ENCODE results near the gene SF3B1. TPM values are rescaled to one million over a fixed set of nuclear protein-coding genes. Genes with fewer than 3 reads are reported as not detected.
"Not testable (repeated sequence)": the region's sequence is repeated elsewhere in the genome, so short reads cannot be mapped to it uniquely, and the experiment has no call there.

The SF3B1 gene
- 259 and 278 TPM in 2 replicates for total RNA-seq

DNA sequence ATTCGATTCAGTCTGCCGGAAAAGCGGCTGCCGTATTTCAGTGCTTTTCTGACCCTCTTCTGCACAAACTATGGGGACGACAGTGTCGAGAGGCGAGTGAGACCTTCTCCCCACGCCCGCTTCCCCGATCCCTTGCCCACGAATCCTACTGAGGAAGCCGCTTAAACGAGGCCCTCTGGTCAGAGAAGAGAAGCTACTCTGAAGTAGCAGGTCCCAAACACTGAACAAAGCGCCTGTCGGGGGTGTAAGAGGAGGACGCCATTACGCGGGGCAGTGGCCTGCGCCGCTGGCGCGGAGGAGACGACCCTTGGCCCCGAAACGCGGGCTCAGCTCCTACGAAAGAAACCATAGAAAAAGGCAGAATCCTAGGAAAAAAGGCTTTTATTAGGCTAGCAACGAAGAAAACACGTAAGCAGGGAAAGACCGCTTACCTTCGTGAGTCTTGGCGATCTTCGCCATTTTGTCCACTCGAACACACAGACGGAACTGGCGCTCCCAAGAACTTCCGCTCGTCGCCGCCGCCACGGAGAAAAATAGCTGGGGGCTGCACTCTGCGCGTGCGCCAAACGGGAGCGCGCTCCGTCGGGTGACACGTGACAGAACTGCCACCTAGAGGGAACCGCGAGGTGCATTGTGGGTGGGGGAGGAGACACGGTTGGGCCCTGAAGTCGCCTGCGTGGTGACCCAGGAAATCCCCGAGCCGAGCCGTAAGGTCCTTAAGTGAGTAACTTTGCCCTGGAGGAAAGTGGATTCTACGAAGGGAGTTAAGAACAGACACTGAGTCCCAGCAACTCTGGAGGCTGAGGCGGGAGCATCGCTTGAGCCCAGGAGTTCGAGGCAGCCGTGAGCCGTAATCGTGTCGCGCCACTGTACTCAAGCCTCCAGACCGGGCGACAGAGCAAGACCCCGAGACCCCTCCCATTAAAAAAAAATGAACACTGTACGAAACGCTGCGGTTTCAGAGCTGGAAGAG is at the start of gene SF3B1:
Gene SF3B1 (minus strand): TSS at position 488 of the 973 bp plus-strand sequence. CDS start 29 bp downstream, at position 459.
- peak; percentile 100 for DNase-seq
- intact Hi-C loops (cut with micrococcal nuclease): loop anchor here (1.0 to 10.0 kb wide), 8 partner anchors 18 to 510 kb away; partner anchors contain the start of genes COQ10B, HSPE1, MARS2 and PGAP1
- no peaks in the 10 kb centered on the region for H3K9me3 Mint-ChIP-seq
- peaks cover 2% of the 10 kb centered on the region for H3K27me3 Mint-ChIP-seq
- peaks cover 15% of the 10 kb centered on the region for H3K36me3 Mint-ChIP-seq (ENCODE audit: low read depth)
- peaks cover 45% of the 10 kb centered on the region for H3K4me1 Mint-ChIP-seq
- H3K4me3 Mint-ChIP-seq: peak within 1 kb of the TSS; percentile 84
- peak within 1 kb of the TSS; percentile 100 for H3K27ac Mint-ChIP-seq

- H3K4me1 Mint-ChIP-seq, H3K4me3 Mint-ChIP-seq, H3K27ac Mint-ChIP-seq, DNase-seq, H3K27me3 Mint-ChIP-seq, H3K9me3 Mint-ChIP-seq: not testable (repeated sequence)
- H3K36me3 Mint-ChIP-seq (ENCODE audit: low read depth): peaks cover 78% of the 10 kb centered on the region
- intact Hi-C loops (cut with micrococcal nuclease): loop anchor here (2.0 kb wide), 1 partner anchor 15 kb away; the partner anchor contains the start of gene HSPD1
Measured at GRCh38 chr2:197484248-197484647, 49.4 kb upstream of the SF3B1 start.

DNA sequence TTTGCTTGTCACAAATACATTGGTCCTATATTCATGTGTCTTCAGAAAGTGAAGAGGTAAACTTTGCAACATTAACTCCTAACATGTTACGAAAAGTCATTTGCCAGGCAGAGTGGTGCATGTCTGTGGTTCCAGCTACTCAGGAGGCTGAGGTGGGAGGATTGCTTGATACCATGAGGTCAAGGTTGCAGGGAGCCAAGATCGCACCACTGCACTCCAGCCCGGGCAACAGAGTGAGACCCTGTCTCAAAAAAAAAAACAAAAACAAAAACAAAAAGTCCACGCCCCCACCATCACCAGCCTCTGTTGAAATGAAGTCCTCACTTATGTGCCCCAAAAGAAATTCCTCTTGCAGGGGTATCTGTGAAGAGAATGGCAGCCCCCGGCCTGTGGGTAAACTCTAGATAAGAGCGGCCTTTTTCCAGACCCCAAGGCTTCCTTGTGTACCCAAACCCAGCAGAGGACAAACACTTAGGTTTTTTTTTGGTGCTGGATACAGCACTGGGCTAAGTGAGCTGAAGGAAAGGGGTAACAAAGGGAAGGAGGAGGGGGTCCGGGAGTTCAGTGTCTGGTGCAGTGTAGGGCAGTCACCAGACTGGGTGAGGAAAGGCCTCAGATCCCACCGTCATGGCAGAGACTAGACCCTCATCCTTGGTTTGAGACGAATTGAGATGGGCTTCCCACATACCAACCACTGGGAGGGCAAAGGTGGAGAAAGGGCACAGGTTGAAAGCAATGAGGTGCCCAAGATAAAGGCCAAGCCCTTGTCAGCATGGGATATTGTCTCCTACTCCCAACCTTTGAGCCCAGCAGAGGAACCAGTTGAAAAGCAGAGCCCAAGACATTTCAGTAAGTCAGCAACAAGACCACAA is 45.6 kb upstream of the SF3B1 start:
- H3K4me3 Mint-ChIP-seq: no peak overlapping the region
- no peak overlapping the region for H3K27ac Mint-ChIP-seq
- no peaks in the 10 kb centered on the region for H3K4me1 Mint-ChIP-seq
- H3K27me3 Mint-ChIP-seq: no peaks in the 10 kb centered on the region
- intact Hi-C loops (cut with micrococcal nuclease): no loop called here
- peaks cover 65% of the 10 kb centered on the region for H3K36me3 Mint-ChIP-seq (ENCODE audit: low read depth)
- H3K9me3 Mint-ChIP-seq: no peaks in the 10 kb centered on the region
- DNase-seq: no peak

- Mint-ChIP-seq H3K36me3 (ENCODE audit: low read depth) (peaks cover 57% of the 10 kb centered on the region), H3K27ac (no peak overlapping the region), H3K9me3 (no peaks in the 10 kb centered on the region), H3K4me1 (peaks cover under 1% of the 10 kb centered on the region), H3K4me3 (no peak overlapping the region), H3K27me3 (no peaks in the 10 kb centered on the region)
- DNase-seq: no peak
- intact Hi-C loops (cut with micrococcal nuclease): no loop called here
Measured at GRCh38 chr2:197477797-197478196, 43.0 kb upstream of the SF3B1 start.

GRCh38 chr2:197472166-197472565 is 37.3 kb upstream of the SF3B1 start:
- H3K36me3 Mint-ChIP-seq (ENCODE audit: low read depth): peaks cover 46% of the 10 kb centered on the region
- intact Hi-C loops (cut with micrococcal nuclease): no loop called here

DNA sequence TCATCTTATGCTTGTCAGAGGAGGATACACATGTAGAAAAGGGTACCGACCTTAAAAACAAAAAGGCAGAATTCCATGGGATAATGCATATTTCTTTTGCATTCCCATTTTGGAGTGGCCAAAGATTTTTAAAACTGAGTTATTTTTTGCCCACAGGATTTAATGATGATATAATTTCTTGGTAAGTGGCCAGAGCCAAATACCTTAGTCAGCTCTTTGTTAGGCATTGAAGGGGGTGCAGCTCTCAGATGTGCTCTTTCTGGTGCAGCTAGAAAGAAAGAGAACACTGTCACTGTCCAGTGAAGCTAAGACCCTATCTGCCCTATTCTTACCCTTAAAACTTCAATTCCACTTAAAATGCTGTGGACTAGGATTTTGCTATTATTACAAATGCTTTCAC is 29.3 kb upstream of the SF3B1 start:
- H3K27me3 Mint-ChIP-seq: no peaks in the 10 kb centered on the region
- intact Hi-C loops (cut with micrococcal nuclease): no loop called here

More at GRCh38 chr2:197472166-197472565, 37.3 kb upstream of the SF3B1 start:
- H3K4me3 Mint-ChIP-seq: no peak overlapping the region
- peak overlapping the region; percentile 48 for H3K27ac Mint-ChIP-seq
- H3K27me3 Mint-ChIP-seq: no peaks in the 10 kb centered on the region
- H3K4me1 Mint-ChIP-seq: peaks cover 6% of the 10 kb centered on the region
- no peaks in the 10 kb centered on the region for H3K9me3 Mint-ChIP-seq
- DNase-seq: no peak

DNA sequence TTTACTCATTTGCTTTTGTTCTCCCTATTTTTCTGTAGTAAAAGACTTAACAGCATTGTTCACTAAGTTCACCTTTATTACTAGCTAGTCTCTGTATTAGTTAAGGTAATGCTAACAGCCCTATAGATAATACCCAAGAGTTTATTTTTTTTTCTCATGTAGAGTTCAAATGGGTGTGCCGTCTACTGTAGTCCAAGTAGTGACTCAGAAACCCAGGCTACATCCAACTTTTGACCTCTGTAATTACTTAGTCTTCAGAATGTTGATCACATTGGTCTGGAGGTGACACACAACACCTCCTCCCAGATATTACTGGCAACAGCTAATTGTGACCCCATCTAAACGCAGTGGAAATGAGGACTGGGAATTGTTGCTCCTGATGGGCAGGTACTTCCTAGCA is 26.2 kb upstream of the SF3B1 start:
- Mint-ChIP-seq H3K4me1 (peaks cover 12% of the 10 kb centered on the region), H3K27ac (no peak overlapping the region), H3K27me3 (no peaks in the 10 kb centered on the region), H3K4me3 (no peak overlapping the region), H3K36me3 (ENCODE audit: low read depth) (peaks cover 32% of the 10 kb centered on the region), H3K9me3 (no peaks in the 10 kb centered on the region)
- no peak for DNase-seq
- intact Hi-C loops (cut with micrococcal nuclease): no loop called here

More for the DNA sequence above, 29.3 kb upstream of the SF3B1 start:
- Mint-ChIP-seq H3K9me3 (no peaks in the 10 kb centered on the region), H3K4me3 (no peak overlapping the region), H3K36me3 (ENCODE audit: low read depth) (peaks cover 45% of the 10 kb centered on the region), H3K4me1 (peaks cover 11% of the 10 kb centered on the region), H3K27ac (no peak overlapping the region)
- no peak for DNase-seq

DNA sequence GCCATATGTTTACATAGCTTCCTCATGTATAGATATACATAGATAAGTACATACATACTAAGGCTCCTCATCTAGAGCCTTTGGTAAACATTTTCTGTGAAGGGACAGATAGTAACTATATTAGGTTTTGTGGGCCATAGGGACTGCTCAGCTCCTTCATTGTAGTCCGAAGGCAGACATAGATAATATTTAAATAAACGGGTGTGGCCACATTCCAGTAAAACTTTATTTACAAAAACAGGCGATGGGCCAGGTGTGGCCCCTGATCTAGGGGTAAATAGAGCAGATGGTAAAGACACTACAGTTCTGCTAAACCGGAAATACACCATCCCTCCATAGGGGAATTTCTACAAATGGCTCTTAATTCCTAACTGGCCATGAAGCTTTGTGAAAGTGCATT is 25.8 kb upstream of the SF3B1 start:
- H3K4me1 Mint-ChIP-seq: peaks cover 13% of the 10 kb centered on the region
- H3K4me3 Mint-ChIP-seq: no peak overlapping the region
- no peaks in the 10 kb centered on the region for H3K27me3 Mint-ChIP-seq
- no peaks in the 10 kb centered on the region for H3K9me3 Mint-ChIP-seq
- no peak overlapping the region for H3K27ac Mint-ChIP-seq
- intact Hi-C loops (cut with micrococcal nuclease): no loop called here
- no peak for DNase-seq
- H3K36me3 Mint-ChIP-seq (ENCODE audit: low read depth): peaks cover 34% of the 10 kb centered on the region

GRCh38 chr2:197455428-197455827 is 20.6 kb upstream of the SF3B1 start:
- Mint-ChIP-seq H3K27ac (no peak overlapping the region), H3K27me3 (no peaks in the 10 kb centered on the region), H3K4me1 (peaks cover 32% of the 10 kb centered on the region), H3K4me3 (peak overlapping the region; percentile 28), H3K9me3 (no peaks in the 10 kb centered on the region), H3K36me3 (ENCODE audit: low read depth) (peaks cover 13% of the 10 kb centered on the region)
- intact Hi-C loops (cut with micrococcal nuclease): no loop called here
- no peak for DNase-seq

GRCh38 chr2:197454923-197455322 is 20.1 kb upstream of the SF3B1 start:
- intact Hi-C loops (cut with micrococcal nuclease): no loop called here
- DNase-seq: no peak
- Mint-ChIP-seq H3K9me3 (no peaks in the 10 kb centered on the region), H3K27ac (no peak overlapping the region), H3K4me3 (peak overlapping the region; percentile 100), H3K36me3 (ENCODE audit: low read depth) (peaks cover 10% of the 10 kb centered on the region), H3K27me3 (no peaks in the 10 kb centered on the region), H3K4me1 (peaks cover 32% of the 10 kb centered on the region)

- Mint-ChIP-seq H3K36me3 (ENCODE audit: low read depth) (peaks cover 7% of the 10 kb centered on the region), H3K4me3 (peak overlapping the region; percentile 100), H3K4me1 (peaks cover 26% of the 10 kb centered on the region), H3K9me3 (no peaks in the 10 kb centered on the region), H3K27ac (peak overlapping the region; percentile 100), H3K27me3 (no peaks in the 10 kb centered on the region)
- intact Hi-C loops (cut with micrococcal nuclease): loop anchor here (1.0 kb wide), 6 partner anchors 19 to 528 kb away; partner anchors contain the start of genes HSPE1, MARS2, MOB4 and PGAP1
- no peak for DNase-seq
Measured at GRCh38 chr2:197453914-197454398, 19.1 kb upstream of the SF3B1 start.

DNA sequence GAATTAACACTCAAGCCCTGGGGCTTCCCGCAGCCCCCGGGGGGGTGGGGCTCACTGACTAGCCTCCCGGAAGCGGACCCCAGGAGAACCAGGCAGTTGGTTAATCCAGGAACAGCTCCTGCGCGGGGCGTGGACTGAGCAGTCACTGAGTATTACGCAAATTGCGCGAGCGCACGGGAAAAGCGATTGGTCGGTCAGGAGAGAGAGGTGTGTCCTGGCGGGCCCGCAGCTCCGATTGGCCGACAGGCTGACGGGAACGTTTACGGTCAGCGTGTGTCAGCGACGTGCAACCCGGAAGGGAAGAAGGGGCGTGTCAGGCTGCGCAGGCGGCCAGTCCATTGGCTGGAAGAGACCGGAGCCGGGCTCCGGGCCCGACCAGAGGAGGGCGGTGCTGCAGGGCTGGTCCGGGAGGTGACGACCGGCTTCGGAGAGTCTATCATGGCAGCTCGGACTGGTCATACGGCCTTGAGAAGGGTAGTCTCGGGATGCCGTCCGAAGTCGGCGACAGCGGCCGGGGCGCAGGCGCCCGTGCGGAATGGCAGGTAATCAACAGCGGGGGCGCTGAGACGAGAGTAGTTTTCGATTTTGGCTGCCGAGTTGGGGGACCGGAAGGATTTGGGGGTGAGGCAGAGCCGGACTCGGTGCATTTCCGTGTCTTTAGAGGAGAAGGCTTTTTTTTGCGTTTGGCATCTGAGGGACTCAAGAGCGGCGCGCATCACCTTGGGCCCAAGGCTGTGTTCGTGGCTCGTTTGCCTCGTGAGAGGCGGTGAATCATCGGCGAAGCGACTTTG is 18.5 kb upstream of the SF3B1 start, which contains the start of gene COQ10B:
Gene COQ10B (plus strand): TSS at position 430 of the 791 bp plus-strand sequence. CDS start 9 bp downstream, at position 439.
- H3K27ac Mint-ChIP-seq: peak within 1 kb of the TSS; percentile 100
- H3K9me3 Mint-ChIP-seq: no peaks in the 10 kb centered on the region
- H3K4me3 Mint-ChIP-seq: peak within 1 kb of the TSS; percentile 100
- peaks cover 26% of the 10 kb centered on the region for H3K4me1 Mint-ChIP-seq
- H3K27me3 Mint-ChIP-seq: no peaks in the 10 kb centered on the region
- intact Hi-C loops (cut with micrococcal nuclease): loop anchor here (1.0 kb wide), 6 partner anchors 18 to 527 kb away; partner anchors contain the start of genes HSPE1, MARS2, MOB4 and PGAP1
- peak; percentile 100 for DNase-seq
- H3K36me3 Mint-ChIP-seq (ENCODE audit: low read depth): peaks cover 7% of the 10 kb centered on the region
